GM21529 (cell line): ENCODE measurements around the gene FUT8.
"Not testable (repeated sequence)": the region's sequence is repeated elsewhere in the genome, so short reads cannot be mapped to it uniquely, and the experiment has no call there.

Experiments used
- ATAC-seq: cut with Tn5 transposase; IDR thresholded peaks from one replicate; pipeline ENCODE4 v1.9.1; 2021; ENCODE audit not compliant: unreplicated experiment

FUT8 gene

DNA sequence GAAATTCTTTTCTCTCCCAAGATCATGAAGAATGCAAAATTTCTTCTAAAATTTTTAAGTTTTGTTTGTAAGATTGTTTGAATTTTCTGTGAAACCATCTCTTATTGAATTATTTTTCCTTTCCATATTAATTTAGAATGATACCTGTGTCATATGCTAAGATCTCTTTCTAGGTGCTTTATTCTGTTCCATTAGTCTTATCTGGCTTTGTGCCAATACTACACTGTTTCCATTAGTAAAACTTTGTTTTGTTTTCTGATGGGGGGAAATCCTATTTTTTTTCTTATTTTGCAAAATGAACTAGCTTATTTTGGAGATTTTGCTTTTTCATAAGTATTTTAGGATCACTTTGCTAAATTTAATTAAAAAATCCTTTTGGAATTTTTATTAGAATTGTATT, 193.9 kb downstream of the FUT8 start:
- ATAC-seq: no peak

DNA sequence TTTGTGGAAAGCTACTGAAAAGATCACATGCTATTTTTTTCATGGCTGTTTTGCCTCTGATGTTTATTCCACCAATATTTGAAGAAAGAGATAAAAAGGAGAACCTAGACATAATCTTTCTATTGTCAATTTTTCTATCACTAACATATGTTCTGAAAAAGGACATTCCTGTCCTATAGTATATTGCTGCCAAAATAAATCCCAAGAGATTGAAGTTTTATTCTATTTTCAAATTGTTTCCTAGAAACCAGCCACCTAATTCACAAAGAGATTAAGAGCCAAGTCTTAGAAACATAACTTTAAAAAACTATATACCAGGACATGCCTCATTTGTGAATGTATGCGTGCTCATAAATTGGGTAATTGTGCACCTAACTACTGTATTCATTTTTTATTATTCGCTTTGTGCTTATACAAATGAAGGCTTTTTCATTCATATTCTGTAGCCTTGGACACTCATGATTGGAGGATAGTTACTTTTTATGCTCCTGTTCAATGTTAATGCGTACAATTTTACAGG, 200.7 kb downstream of the FUT8 start:
- ATAC-seq: no peak

DNA sequence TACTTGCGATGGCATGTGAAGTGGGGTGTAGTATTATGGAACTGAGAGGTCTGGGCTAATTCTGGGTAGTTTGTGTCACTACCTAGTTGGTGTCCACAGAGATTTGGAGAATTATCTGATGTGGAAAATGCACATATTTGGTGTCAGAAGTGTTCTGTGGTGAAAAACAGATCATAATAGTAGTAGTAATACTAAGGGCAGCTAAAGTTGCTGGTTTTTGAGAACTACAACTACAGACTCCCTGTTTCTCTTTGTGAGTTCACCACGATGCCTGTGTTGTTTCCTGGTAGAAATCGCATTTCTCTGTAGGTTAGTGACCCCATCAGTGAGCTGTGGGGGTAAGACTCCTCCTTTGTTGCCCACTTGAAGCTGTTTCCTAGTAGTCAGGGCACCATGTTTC, 206.5 kb downstream of the FUT8 start:
- no peak for ATAC-seq

DNA sequence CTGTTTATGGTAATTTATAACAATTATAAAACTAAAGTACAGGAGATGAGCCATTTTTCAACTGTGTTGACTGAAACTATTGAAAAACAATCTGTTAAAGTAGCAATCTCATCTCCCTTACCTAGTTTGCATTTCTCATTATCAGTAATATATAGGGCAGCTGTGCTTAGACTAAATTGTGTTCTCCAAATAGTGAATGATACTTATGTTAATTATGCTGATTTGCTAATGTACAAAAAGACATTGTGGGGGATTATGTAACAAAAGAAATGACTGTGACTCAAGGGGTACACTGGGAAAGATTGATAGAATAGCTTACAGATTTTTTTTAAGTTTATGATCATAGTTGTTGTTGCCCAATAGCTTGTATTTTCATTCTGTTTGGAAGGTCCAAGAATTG, 207.7 kb downstream of the FUT8 start:
- no peak for ATAC-seq

DNA sequence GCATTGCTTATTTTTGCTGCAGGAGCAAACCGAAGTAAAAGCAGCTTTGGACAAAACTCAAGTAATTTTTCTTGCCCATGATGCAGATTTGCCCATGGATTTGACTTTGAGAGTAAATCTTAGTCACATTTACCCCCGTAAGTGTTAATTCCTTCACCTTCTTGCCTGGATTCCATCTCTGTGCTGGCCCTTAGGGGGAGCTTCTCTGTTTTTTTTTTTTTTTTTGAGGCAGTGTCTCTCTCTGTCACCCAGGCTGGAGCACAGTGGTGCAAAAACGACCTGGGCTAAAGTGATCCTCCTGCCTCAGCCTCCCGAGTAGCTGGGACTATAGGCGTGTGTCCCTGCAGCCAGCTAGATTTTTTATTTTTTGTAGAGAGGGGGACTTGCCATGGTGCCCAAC, 210.2 kb downstream of the FUT8 start:
- ATAC-seq: no peak

DNA sequence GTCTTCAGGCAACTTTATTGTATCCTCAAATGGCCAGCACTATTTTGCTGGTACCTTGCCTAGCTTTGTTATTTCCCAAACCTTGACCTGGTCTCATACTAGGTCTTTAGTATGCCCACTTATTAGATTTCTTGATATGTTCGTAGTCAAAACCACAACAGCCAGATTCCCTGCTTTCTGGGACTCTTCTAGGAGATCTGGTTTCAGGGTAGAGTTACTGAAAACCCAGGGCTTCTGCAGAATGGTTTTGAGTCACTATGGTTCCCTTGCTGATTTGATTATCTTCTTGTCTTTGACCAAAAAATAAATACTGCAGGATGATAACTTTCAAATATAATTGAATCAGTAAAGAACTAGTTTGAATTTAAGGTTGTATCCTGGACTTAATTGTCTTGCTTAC, 211.2 kb downstream of the FUT8 start:
- no peak for ATAC-seq

DNA sequence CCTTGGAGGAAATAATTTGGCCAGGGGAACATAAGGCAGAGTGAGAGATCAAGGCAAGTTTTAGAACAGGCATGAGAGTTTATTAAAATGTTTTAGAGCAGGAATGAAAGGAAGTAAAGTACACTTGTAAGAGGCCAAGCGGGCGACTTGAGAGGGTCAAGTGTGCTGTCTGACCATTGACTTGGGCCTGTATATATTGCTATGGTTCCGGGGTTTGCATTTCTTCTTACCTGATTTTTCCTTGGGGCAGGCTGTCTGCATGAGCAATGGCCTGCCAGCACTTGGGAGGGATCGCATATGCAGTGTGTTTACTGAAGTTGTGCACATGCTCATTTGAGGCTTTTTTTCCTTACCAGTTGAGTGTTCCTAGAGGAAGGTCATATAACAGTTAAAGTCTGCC, 214.8 kb downstream of the FUT8 start:
- no peak for ATAC-seq

DNA sequence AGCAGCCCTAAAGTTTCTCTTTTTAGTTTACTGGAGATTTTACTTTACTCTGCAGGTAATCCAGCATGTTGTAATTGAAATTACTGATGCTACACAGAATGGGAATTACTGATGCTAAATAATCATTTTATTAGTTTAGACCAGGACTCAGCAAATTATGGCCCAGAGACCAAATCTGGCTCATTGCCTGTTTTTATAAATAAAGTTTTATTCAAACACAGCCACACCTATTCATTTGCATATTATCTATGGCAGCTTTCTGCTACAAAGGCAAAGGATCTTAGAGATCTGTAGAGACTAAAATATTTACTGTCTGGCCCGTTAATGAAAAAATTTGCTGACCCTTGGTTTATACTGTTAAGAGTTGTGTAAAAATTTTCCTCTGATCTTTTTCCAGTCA, 216.1 kb downstream of the FUT8 start:
- ATAC-seq: no peak

DNA sequence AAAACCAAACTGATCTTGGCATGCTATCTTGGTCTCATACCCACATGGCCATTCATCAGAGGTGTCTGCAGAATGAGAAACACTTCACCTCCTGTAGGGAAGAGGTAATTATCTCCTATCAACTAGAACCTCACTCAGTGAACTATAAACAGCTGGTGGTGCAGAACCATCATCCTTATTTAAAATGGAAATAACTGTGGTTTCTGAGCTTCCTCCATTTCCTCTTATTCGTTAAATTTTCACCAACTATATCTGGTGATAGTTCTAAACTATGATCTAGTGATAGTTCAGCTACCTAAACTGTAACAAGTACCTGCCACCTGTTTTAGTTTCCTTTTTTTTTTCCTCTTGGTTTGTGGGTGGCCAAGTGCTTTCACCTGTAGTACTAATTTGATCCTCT, 218.5 kb downstream of the FUT8 start:
- no peak for ATAC-seq

DNA sequence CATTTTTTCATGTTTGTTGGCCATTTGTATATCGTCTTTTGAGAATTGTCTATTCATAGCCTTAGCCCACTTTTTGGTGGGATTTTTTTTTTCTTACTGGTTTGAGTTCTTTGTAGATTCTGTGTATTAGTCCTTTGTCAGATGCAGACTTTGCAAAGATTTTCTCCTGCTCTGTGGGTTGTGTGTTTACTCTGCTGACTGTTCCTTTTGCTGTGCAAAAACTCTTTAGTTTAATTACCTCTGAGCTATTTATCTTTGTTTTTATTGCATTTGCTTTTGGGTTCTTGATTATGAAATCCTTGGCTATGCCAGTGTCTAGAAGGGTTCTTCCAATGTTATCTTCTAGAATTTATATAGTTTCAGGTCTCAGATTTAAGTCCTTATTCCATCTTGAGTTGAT, 220.0 kb downstream of the FUT8 start:
- ATAC-seq: no peak

DNA sequence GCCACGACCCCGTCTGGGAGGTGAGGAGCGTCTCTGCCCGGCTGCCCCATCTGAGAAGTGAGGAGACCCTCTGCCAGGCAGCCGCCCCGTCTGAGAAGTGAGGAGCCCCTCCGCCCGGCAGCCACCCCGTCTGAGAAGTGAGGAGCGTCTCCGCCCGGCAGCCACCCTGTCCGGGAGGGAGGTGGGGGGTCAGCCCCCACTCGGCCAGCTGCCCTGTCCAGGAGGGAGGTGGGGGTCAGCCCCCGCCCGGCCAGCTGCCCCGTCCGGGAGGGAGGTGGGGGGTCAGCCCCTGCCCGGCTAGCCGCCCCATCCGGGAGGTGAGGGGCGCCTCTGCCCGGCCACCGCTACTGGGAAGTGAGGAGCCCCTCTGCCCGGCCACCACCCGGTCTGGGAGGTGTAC, 221.1 kb downstream of the FUT8 start:
- not testable (repeated sequence) for ATAC-seq

DNA sequence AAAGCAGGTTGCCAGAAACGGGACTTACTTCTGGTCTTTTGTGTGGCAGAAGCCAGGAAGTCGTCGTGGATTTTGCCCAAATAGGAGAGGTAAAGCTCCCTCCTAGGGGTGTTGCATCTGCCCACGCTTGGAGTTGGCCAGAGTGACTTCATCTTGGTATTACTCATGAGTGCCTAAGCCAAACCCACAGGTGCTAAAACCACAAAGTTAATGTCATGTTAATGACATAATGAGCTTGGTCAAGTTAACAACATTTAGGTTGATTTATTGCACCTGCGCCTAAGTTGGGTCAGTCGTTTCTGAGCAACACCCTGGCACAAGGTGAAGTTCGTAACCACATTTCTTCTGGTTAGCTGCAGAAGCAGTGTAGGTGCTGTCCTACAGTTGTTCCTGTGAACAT, 225.2 kb downstream of the FUT8 start:
- peak; percentile 69 for ATAC-seq

DNA sequence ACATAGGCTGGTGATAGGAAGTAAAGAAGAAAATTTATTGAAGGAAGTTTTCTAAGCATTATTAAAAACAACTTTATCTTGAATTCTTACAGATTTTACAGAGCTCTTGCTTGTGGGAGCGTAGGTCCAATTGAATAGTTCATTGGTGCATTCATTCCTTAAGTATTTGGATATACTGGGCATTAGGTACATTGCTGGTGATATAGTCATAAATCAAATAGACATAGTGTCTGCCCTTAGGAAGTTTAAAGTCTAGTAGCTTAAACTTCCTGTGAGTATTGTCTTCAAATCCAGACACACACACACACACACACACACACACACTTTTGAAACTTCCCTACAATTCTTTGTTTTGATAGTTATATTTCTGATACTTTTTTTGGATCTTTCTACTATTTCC, 226.7 kb downstream of the FUT8 start:
- ATAC-seq: no peak

DNA sequence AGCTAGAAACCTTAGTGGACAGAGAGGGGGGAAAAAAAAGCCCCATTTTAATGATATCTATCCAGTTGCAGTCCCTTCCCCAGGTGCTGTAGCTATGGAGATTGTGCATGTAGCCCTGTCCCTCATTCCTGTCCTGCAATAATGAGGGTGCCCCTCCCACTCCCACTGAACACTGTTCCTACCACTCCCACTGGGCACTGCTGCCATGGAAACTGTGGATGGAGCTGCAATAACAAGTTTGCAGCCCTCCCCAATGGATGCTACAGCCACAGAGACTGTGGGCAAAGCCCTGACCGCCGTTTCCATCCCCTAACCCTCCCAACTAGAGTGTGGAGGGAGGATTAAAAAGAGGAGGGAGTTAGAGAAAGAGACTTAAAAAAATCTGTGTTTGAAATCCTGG, 238.3 kb downstream of the FUT8 start:
- no peak for ATAC-seq

DNA sequence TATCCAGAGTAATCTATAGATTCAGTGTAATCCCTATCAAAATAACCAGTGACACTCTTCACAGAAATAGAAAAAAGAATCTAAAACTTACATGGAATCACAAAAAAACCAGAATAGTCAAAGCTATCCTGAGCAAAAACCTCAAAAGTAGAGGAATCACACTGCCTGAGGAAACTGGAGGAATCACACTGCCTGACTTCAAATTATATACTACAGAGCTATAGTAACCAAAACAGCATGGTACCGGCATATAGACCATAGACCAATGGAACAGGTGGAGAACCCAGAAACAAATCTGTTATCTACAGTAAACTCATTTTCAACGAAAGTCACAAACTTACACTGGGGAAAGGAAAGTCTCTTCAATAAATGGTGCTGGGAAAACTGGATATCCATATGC, 244.0 kb downstream of the FUT8 start:
- ATAC-seq: no peak

DNA sequence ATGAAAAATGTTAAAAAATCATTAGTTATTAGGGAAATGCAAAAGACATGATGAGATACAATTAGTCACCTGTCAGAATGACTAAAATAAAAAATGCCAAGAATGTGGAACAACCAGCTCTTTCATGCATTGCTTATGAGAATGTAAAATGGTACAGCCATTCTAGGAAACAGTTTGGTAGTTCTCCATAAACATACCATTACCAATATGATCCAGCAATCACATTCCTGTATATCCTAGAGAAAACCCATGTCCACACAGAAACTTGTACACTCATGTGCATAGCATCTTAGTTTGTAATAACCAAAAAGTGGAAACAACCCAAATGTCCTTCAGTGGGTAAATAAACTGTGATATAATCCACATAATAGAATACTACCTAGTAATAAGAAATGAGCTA, 245.7 kb downstream of the FUT8 start:
- no peak for ATAC-seq

DNA sequence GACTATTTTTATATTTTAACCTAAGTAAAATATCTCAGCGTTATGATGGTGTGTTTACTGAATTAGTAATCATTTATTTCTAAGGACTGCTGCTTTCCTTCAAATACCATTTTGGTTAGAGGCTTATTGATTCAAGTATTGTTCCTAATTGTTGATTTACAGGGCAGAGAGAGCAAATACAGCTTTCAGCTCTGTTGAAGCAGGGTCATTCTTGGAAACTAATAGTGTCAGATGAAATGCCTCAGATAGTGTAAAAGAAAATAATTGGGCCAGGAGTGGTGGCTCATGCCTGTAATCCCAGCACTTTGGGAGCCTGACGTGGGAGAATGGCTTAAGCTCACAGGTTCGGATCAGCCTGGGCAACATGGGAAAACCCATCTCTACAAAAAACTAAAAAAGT, 249.3 kb downstream of the FUT8 start:
- no peak for ATAC-seq

DNA sequence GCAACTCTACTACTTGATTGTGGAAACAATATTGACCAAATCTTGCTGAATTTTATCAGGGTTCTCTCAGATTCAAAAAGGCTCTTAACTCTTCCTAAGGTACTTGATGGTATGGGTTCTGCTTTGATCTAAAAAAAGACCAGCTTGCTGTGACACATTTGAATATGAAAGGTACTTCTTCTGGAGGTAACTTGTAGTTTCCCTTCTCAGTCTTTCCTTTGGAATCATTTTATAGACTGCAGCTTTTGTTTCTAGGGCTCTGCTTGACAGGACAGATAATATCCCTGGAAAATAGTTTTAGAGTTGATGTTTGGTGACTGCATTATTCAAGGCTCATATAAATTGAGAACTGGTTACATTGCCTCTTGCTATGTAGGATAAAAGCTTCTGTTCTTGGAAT, 251.9 kb downstream of the FUT8 start:
- no peak for ATAC-seq

DNA sequence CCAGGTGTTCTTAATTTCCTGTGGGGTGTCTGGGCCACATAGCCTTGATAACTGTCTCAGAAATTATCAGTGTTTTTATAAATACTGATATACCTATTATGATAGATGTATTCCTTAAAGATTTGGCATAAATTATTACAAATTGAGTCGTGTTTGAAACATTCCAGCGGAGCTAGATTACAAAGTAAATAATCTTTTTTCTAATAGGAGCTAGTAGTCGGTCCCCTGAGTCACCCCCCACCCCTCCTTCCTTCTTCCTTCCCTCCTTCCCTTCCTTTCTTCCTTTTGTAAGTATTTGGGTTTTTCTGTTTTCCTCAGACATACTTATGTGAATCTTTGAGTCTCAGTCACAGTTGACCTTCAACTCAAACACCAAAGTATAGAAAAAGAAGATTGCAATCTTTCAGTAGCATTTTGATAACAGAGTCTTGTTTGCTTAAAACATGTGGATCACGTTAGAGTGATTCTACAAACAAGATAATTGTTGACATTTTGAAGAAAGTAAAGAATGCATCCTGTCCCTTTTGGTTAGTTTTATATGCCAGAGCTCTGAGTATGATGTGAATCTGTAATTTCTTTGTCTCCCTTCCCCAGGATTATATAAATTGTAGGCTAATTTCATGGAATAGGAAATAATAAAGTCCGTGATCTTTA, 264.0 kb downstream of the FUT8 start:
- no peak for ATAC-seq

DNA sequence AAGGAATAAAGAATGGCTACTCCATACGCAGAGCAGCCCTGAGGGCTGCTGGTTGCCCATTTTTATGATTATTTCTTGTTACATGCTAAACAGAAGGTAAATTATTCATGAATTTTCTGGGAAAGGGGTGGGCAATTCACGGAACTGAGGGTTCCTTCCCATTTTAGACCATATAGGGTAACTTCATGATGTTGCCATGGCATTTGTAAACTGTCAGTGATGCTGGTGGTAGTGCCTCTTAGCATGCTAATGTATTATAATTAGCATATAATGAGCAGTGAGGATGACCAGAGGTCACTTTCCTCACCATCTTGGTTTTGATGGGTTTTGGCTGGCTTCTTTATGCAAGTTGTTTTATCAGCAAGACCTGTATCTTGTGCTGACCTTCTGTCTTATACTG, 273.0 kb downstream of the FUT8 start:
- ATAC-seq: no peak

DNA sequence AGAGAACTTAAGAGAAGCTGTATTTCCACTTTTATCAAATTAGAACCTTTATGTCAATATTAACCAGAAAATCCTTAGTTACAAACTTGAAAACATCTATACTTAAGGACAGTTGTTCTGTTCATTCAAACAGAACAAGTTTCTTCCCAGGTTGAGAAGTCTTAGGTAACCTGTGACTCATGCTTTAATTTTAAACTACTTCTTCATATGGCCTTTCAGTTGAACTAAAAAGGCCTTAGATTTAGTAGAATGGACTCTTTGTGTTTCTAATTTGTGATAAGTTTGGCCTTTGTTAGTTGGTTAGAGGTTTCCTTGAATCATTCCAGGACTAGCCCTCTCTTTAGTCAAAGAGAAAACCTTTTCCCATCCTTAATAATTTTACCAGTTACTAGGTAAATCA, 274.2 kb downstream of the FUT8 start:
- no peak for ATAC-seq

DNA sequence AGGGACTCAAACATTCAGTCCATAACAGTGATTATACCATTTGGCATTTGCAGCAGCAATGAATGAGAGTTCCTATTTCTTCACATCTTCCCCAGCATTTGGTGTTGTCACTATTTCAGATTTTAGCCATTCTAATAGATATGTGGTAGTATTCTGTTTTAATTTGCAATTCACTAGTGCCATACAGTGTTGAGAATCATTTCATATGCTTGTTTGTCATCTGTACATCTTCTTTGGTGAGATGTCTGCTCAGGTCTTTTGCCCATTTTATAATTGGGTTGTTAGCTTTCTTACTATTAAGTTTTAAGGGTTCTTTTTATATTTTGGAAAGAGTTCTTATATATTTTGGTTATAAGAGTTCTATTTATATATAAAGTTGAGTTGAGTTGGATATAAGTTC, 276.5 kb downstream of the FUT8 start:
- no peak for ATAC-seq

DNA sequence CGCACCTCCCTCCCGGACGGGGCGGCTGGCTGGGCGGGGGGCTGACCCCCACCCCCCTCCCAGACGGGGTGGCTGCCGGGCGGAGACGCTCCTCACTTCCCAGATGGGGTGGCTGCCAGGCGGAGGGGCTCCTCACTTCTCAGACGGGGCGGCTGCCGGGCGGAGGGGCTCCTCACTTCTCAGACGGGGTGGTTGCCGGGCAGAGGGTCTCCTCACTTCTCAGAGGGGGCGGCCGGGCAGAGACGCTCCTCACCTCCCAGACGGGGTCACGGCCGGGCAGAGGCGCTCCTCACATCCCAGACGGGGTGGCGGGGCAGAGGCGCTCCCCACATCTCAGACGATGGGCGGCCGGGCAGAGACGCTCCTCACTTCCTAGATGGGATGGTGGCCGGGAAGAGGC, 280.0 kb downstream of the FUT8 start:
- not testable (repeated sequence) for ATAC-seq
